Spinal cord (tissue), 10 donors: ENCODE data around the gene LCP1. TPM values are rescaled to one million over a fixed set of nuclear protein-coding genes. Genes with fewer than 3 reads are reported as not detected.
"Not testable (repeated sequence)": the region's sequence is repeated elsewhere in the genome, so short reads cannot be mapped to it uniquely, and the experiment has no call there.

Experiments
- DNase-seq, 6 donors: peaks; one replicate each; pipeline versions ENCODE4 v3.0.0 to v3.0.0-alpha.2; 2013 to 2015; ENCODE audit warnings: low spot score in 6 of 6, low read depth in 4 of 6
- H3K27ac ChIP-seq: one replicate; pipeline ENCODE4 v1.5.1; 2013; ENCODE audit warnings: low read depth, low read length, control low read depth
- H3K27me3 ChIP-seq: one replicate; pipeline ENCODE4 v1.6.1; 2013; ENCODE audit warnings: low read length; ENCODE audit not compliant: control insufficient read depth, insufficient read depth
- H3K36me3 ChIP-seq: one replicate; pipeline ENCODE4 v1.6.1; 2013; ENCODE audit warnings: low read length; ENCODE audit not compliant: control insufficient read depth, insufficient read depth
- H3K4me1 ChIP-seq: one replicate; pipeline ENCODE4 v1.6.1; 2013; ENCODE audit warnings: low read length; ENCODE audit not compliant: control insufficient read depth, insufficient read depth
- H3K4me3 ChIP-seq: one replicate; pipeline ENCODE4 v1.5.1; 2013; ENCODE audit warnings: low read depth, low read length, control low read depth
- H3K9me3 ChIP-seq: one replicate; pipeline ENCODE4 v1.6.1; 2013; ENCODE audit warnings: low read length; ENCODE audit not compliant: control insufficient read depth, insufficient read depth
- WGBS: methylation state at CpG from one replicate; pipeline ENCODE4 v1.1.5; 2013; ENCODE audit warnings: missing lambda C conversion rate; ENCODE audit not compliant: insufficient coverage; 5-methylcytosine and 5-hydroxymethylcytosine counted together
- long read RNA-seq, 4 donors: transcript quantifications; one replicate each; lab custom pipeline, GENCODE V29; 2026
- polyA plus RNA-seq, 2 donors: library from polyadenylated mRNA; unstranded; fragments of 120-200 nt; gene quantifications; one replicate each; pipeline ENCODE4 v1.2.1, GENCODE V29; 2013; ENCODE audit not compliant: insufficient read length in 2 of 2
- total RNA-seq, 2 donors: library from RNA; depleted of rRNA in 1 of 2; stranded (reverse); fragments of 120-200 nt in 1 of 2; fragments of >200 nt in 1 of 2; gene quantifications; one replicate each; pipeline versions ENCODE4 v1.2.3 to v1.2.4, GENCODE V29; 2013 to 2014
- donor health status: healthy.

LCP1 gene
- 10 to 100 TPM; 13.7 to 65.1 TPM for total RNA-seq
- 10 to 100 TPM; 13.8 to 20.4 TPM for polyA plus RNA-seq
- long read RNA-seq, donor 1, partial matches to known transcripts, result 0 of 3 reads
- long read RNA-seq, donor 1, other reads (novel, unspliced or antisense), result 0 of 3 reads
- long read RNA-seq, donor 2, partial matches to known transcripts, result 0 of 2 reads
- long read RNA-seq, donor 2, other reads (novel, unspliced or antisense), result 0 of 2 reads
- long read RNA-seq, donor 3, result 0 reads
- long read RNA-seq, donor 4, partial matches to known transcripts, result 11 of 13 reads
- long read RNA-seq, donor 4, other reads (novel, unspliced or antisense), result 0 of 13 reads

GRCh38 chr13:46181840-46182490 is at the start of gene LCP1:
Gene LCP1, minus strand, starts transcription at chr13:46182177. Its CDS starts 22,515 bp downstream, at chr13:46159662.
- H3K9me3 ChIP-seq, result no peaks in the 10 kb centered on the region
- no peak for DNase-seq
- H3K27me3 ChIP-seq, result no peaks in the 10 kb centered on the region
- WGBS, result 95% methylated on average over 5 of the region's 8 CpGs
- no peak within 1 kb of the TSS for H3K27ac ChIP-seq
- H3K4me3 ChIP-seq, result no peak within 1 kb of the TSS
- no peaks in the 10 kb centered on the region for H3K4me1 ChIP-seq
- H3K36me3 ChIP-seq, result no peaks in the 10 kb centered on the region

GRCh38 chr13:46229251-46229650 is 47.3 kb upstream of the LCP1 start:
- Histone ChIP-seq H3K4me3 (no peak overlapping the region), H3K36me3 (no peaks in the 10 kb centered on the region), H3K27ac (no peak overlapping the region), H3K4me1 (no peaks in the 10 kb centered on the region), H3K9me3 (peaks cover 2% of the 10 kb centered on the region), H3K27me3 (no peaks in the 10 kb centered on the region)
- DNase-seq, result no peak
- 88% methylated on average over 2 of the region's 2 CpGs for WGBS

- WGBS, result 67% methylated on average over 1 of the region's 2 CpGs
- H3K4me1 ChIP-seq, H3K36me3 ChIP-seq, H3K27me3 ChIP-seq, H3K9me3 ChIP-seq, H3K27ac ChIP-seq, DNase-seq, H3K4me3 ChIP-seq: not testable (repeated sequence)
These were observed 38.3 kb upstream of the LCP1 start for GRCh38 chr13:46220234-46220633.

DNA sequence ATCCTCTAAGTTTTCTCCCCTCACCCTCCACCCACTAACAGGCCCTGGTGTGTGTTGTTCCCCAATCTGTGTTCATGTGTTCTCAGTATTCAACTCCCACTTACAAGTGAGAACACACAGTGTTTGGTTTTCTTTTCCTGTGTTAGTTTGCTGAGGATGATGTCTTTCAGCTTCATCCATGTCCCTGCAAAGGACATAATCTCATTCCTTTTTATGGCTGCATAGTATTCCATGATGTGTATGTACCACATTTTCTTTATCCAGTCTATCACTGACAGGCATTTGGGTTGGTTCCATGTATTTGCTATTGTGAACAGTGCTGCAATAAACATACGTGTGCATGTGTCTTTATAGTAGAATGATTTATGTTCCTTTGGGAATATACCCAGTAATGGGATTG is 32.8 kb upstream of the LCP1 start:
- not testable (repeated sequence) for H3K36me3 ChIP-seq, H3K4me3 ChIP-seq, DNase-seq, H3K9me3 ChIP-seq, H3K4me1 ChIP-seq, H3K27me3 ChIP-seq, H3K27ac ChIP-seq
- no CpG with 5 or more reads among the region's 1 CpG for WGBS

DNA sequence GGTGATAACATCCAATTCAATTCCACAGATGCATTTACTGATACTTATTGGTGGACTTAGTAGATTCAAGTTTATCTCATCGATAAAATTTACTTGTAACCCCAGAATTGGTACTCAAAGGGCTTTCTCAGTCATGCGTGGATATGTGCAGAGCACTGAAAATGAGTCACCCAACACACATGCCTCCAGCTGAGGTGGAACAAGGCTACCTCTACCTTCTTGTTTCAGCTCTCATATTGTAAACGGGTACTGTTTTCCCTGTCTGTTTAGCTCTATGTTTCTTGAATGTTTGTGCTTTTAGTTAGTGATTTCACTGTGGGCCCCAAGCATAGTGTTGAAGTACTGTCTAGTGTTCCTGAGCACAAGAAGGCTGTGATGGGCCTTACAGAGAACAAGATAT is 31.3 kb upstream of the LCP1 start:
- H3K27me3 ChIP-seq, result no peaks in the 10 kb centered on the region
- no CpG with 5 or more reads among the region's 3 CpGs for WGBS
- H3K36me3 ChIP-seq, result no peaks in the 10 kb centered on the region
- no peaks in the 10 kb centered on the region for H3K9me3 ChIP-seq
- no peaks in the 10 kb centered on the region for H3K4me1 ChIP-seq
- no peak for DNase-seq
- H3K27ac ChIP-seq, result no peak overlapping the region
- no peak overlapping the region for H3K4me3 ChIP-seq

DNA sequence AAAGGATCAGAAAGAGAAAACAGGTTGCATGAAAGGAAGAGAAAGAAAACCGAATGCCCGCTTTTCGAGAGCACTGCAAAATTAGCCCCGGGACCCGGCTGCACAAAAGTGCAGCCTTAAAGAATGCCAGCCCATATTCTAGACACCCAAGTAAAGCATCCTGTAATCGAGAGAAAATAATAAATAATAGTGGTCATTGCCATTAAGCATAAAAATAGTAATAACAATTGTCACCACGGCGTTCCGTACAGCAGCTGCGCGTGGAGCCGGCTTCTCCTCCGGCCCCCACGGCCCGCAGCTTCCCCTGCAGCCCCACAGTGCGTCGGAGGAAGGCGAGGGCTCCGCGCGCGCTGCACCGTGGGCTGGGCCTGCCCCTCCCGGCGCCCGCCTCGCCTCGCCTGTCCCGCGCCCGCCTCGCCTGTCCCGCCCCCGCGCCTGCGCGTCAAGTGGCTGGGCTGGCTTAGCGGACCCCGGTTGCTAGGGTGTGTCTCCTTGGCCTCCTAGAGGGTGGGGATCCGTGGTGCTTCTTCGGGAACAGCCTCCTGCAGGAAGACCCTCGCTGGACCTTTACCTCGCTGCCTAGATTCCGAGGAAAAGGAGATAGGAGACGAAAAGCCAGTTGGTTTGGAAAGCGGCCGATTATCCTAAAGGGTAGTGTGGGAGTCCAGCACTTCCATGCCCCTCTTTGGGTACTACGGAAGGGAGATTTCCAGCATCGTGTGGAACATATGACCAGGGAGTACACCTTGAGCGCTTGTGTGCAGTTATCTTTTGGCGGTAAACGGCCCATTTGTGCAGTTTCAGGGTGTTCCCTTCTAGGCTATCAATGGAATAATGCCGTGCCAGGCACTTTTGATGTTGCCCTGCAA is 29.7 kb upstream of the LCP1 start, which contains the start of gene LRRC63:
Gene LRRC63, plus strand, starts transcription at position 446 of the 869 bp plus-strand sequence. CDS start 1,107 bp downstream, outside the sequence.
- 4% methylated on average over 47 of the region's 53 CpGs for WGBS

DNA sequence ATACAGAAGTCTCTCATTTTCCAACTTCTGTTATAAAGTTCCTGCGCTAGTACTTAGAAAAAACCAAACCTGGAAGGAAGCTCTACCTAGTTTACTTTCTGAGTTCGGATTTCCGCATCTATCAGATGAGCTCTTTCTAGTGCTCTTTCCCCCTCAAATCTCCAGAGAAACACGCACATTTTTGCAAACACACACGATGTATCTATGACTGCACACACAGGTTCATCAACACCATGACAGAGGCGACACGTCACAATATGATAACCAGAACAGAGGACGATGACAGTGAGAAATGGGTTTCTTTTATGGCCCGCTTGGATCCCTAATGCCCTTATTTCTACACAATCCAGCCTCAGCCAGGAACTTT is 29.1 kb upstream of the LCP1 start:
- DNase-seq, result peak in 2 of 6 donors; percentile 22 to 66
- Histone ChIP-seq H3K27me3 (no peaks in the 10 kb centered on the region), H3K27ac (no peak overlapping the region), H3K36me3 (no peaks in the 10 kb centered on the region), H3K9me3 (no peaks in the 10 kb centered on the region), H3K4me3 (peak overlapping the region; percentile 68), H3K4me1 (no peaks in the 10 kb centered on the region)
- 30% methylated on average over 4 of the region's 9 CpGs for WGBS

More for the DNA sequence above, 29.7 kb upstream of the LCP1 start, which contains the start of gene LRRC63:
- no peaks in the 10 kb centered on the region for H3K9me3 ChIP-seq
- no peaks in the 10 kb centered on the region for H3K27me3 ChIP-seq
- no peak within 1 kb of the TSS for H3K27ac ChIP-seq
- H3K36me3 ChIP-seq, result no peaks in the 10 kb centered on the region
- DNase-seq, result peak; percentile 29 to 92 (median 54)
- peak within 1 kb of the TSS; percentile 68 for H3K4me3 ChIP-seq
- H3K4me1 ChIP-seq, result no peaks in the 10 kb centered on the region

GRCh38 chr13:46210362-46211083 is 28.5 kb upstream of the LCP1 start:
- Histone ChIP-seq H3K4me3 (peak overlapping the region; percentile 68), H3K4me1 (no peaks in the 10 kb centered on the region), H3K27ac (no peak overlapping the region), H3K27me3 (no peaks in the 10 kb centered on the region), H3K9me3 (no peaks in the 10 kb centered on the region), H3K36me3 (no peaks in the 10 kb centered on the region)
- 70% methylated on average over 3 of the region's 6 CpGs for WGBS
- DNase-seq, result no peak

DNA sequence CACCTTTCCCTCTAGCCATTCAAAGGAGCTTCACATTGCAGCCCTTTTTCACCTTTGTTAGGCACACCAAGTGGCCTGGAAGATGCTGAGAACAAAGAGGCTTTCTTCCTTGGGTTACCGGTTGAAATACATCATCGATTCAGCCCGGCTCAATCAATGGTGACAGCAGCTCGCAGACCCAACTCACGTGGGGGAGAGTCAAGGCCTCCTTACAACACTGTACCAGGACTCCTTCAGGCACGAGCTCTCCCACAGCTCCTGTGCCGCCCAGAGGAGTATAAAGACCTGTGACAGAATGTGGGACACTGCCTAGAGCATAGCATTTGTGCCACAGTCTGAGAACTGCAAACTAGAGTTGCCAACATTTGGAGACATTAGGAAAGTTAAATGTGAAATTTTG is 25.9 kb upstream of the LCP1 start:
- H3K4me1 ChIP-seq, result no peaks in the 10 kb centered on the region
- no peaks in the 10 kb centered on the region for H3K36me3 ChIP-seq
- no peaks in the 10 kb centered on the region for H3K9me3 ChIP-seq
- H3K27me3 ChIP-seq, result no peaks in the 10 kb centered on the region
- 27% methylated on average over 7 of the region's 7 CpGs for WGBS
- no peak for DNase-seq
- H3K27ac ChIP-seq, result no peak overlapping the region
- H3K4me3 ChIP-seq, result no peak overlapping the region
